ENCODE data around the gene SH2D6. TPM values are rescaled to one million over a fixed set of nuclear protein-coding genes. Genes with fewer than 3 reads are reported as not detected.

The SH2D6 gene
- total RNA-seq, 1 donor from 2014 or later, result not detected

DNA sequence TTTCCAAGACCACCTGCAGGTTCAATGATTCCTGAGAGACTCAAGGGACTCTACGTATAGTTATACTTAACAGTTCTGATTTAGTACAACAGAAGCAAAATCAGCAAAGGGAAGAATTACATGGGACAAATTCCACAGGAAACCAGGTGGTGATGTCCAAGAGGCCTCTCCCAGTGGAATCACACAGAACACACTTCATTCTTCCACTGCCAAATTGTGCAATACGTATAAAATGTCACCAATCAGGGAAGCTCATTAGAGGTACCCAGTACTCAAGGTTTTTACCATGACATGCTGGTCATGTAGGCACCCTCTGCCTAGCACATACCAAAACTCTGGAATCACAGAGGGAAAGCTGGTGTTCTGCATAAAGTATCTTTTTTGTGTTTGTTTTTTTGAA, 30.8 kb upstream of the SH2D6 start:
- Histone ChIP-seq H3K27me3 (ENCODE audit: control insufficient read depth, insufficient read depth, low read length) (no peaks in the 10 kb centered on the region), H3K36me3 (ENCODE audit: control insufficient read depth, insufficient read depth, low read length) (peaks cover 1% of the 10 kb centered on the region), H3K4me3 (ENCODE audit: low read depth, low read length) (no peak overlapping the region)
- TF ChIP-seq, protein P1, sequence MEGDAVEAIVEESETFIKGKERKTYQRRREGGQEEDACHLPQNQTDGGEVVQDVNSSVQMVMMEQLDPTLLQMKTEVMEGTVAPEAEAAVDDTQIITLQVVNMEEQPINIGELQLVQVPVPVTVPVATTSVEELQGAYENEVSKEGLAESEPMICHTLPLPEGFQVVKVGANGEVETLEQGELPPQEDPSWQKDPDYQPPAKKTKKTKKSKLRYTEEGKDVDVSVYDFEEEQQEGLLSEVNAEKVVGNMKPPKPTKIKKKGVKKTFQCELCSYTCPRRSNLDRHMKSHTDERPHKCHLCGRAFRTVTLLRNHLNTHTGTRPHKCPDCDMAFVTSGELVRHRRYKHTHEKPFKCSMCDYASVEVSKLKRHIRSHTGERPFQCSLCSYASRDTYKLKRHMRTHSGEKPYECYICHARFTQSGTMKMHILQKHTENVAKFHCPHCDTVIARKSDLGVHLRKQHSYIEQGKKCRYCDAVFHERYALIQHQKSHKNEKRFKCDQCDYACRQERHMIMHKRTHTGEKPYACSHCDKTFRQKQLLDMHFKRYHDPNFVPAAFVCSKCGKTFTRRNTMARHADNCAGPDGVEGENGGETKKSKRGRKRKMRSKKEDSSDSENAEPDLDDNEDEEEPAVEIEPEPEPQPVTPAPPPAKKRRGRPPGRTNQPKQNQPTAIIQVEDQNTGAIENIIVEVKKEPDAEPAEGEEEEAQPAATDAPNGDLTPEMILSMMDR (IDR thresholded peaks at IDR 0.05; ENCODE audit: insufficient read depth, low read length, poor library complexity, severe bottlenecking), result no peak
- DNase-seq (ENCODE audit: low read depth), result no peak

DNA sequence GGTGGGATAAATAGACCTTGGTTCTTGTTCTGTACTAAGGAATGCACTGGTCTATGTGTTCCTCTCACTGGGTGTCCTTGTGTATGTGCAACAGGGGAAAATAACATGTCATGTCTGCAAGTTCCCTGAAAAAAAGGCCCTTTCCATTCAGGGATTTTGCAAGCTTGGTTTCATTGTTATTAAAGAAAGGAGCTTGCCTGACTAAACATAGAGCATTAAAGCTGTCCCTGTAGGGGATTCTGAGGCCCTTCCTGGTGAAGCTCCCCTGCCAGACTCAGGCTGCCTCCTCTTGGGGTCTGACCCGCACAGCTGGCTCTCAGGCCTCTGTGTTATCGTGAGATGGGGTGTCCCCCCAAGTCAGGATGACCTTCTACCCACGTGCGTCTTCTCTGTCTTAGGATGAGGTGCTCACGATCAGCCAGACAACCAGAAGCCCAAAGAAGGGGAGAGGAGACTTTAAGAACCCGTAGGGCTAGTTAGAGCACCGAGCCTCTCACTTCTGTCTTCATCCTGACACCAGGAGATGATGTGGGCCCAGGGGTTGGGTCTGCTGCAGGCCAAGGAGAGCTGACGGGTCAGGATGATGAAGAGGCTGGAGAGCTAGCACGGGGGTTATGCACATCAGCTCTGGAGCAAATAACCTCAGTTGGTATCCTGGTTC, 29.5 kb upstream of the SH2D6 start:
- Histone ChIP-seq H3K4me3 (ENCODE audit: low read depth, low read length) (no peak overlapping the region), H3K27me3 (ENCODE audit: control insufficient read depth, insufficient read depth, low read length) (no peaks in the 10 kb centered on the region), H3K36me3 (ENCODE audit: control insufficient read depth, insufficient read depth, low read length) (peaks cover 1% of the 10 kb centered on the region)
- DNase-seq (ENCODE audit: low read depth), result no peak
- TF ChIP-seq, protein P1 (IDR thresholded peaks at IDR 0.05; ENCODE audit: insufficient read depth, low read length, poor library complexity, severe bottlenecking), result no peak

DNA sequence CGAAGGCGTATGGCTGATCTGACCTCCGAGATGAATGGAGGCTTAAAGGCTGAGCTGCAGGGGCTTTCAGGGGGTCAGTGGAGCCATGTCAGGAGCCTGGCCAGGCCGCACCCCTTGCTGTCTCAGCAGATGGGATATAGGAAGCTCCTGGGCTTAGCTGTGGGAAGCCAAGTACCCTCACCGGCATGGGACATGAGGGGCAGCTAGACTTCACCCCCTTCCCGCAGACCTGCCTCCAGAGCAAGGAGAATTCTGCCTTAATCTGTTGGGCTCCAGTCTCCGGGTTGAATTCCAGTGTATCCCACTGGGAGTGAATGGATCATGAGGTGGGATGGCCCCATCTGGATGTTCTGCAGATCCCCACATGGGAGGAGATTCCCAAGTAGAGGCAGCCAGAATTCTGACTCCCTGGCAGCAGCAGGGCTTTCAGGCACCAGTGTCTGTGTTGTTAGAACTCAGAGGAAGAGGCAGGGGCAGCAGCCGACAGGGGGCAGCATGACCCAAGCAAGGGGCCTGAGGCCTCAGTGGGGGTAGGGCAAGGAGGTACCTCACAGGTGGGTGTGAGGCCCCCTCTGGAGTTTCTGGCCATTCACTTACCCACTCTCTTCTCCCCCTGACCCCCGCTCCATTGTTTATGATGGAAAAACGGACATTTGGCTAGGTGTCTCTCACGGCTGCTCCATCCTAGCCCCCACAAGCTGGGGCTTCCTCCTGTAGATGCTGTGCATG, 27.4 kb upstream of the SH2D6 start:
- Histone ChIP-seq H3K27me3 (ENCODE audit: control insufficient read depth, insufficient read depth, low read length) (no peaks in the 10 kb centered on the region), H3K36me3 (ENCODE audit: control insufficient read depth, insufficient read depth, low read length) (peaks cover 1% of the 10 kb centered on the region), H3K4me3 (ENCODE audit: low read depth, low read length) (no peak overlapping the region)
- DNase-seq (ENCODE audit: low read depth), result no peak
- TF ChIP-seq, protein P1 (IDR thresholded peaks at IDR 0.05; ENCODE audit: insufficient read depth, low read length, poor library complexity, severe bottlenecking), result peak; percentile 63

DNA sequence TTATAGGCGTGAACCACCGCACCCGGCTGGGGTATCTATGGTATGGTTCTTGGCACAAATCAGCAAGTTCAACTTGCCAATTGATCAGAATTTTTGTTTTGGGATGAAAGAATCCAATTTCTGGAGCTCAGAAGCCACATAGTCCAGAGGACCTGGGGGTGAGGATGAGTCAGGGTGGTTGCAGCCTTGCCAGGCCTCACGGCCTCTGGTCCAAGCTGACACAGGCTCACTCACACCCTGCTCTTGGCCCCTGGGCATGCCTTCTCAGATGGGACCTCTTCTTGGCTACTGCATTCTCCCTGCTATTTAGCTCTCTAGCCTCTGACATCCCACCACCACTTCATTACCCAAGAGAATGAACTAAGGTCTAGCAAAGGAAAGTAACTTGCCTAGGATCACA, 24.7 kb upstream of the SH2D6 start:
- Histone ChIP-seq H3K4me3 (ENCODE audit: low read depth, low read length) (no peak overlapping the region), H3K36me3 (ENCODE audit: control insufficient read depth, insufficient read depth, low read length) (peaks cover 1% of the 10 kb centered on the region)
- no peak for DNase-seq (ENCODE audit: low read depth)

DNA sequence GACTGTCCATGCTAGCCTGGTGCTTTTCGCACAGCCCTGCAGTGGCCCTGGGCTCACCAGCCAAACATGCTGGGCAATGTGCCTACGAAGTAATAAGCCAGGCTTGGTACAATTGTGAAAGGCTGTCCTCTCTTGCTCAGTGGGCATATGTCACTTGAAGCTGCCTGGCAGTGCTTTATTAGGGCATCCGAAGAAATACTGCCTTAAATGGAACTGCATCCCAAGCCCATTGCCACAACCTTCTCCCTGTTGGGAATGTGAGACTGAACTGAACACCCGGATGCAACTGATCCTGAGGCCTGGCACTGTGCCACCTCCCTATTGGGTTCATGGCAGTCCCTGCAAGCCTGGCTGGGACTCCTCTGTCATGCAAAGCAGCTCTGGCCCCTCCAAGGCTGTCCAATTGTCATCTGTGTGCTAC, 24.2 kb upstream of the SH2D6 start:
- TF ChIP-seq, protein P1 (IDR thresholded peaks at IDR 0.05; ENCODE audit: insufficient read depth, low read length, poor library complexity, severe bottlenecking), result no peak
- no peaks in the 10 kb centered on the region for H3K36me3 ChIP-seq (ENCODE audit: control insufficient read depth, insufficient read depth, low read length)
- H3K27me3 ChIP-seq (ENCODE audit: control insufficient read depth, insufficient read depth, low read length), result no peaks in the 10 kb centered on the region
- no peak for DNase-seq (ENCODE audit: low read depth)
- H3K4me3 ChIP-seq (ENCODE audit: low read depth, low read length), result no peak overlapping the region

More for the DNA sequence above, 24.7 kb upstream of the SH2D6 start:
- TF ChIP-seq, protein P1 (IDR thresholded peaks at IDR 0.05; ENCODE audit: insufficient read depth, low read length, poor library complexity, severe bottlenecking), result no peak
- no peaks in the 10 kb centered on the region for H3K27me3 ChIP-seq (ENCODE audit: control insufficient read depth, insufficient read depth, low read length)

Measured in kidney epithelial cell (primary cell).